Middle frontal gyrus (tissue), 1 donor: ENCODE measurements around the gene NOP9.
A peak's percentile ranks its signal among the peaks of the same experiment; 100 is the strongest.

Experiments
- DNase-seq: peaks from one replicate; pipeline ENCODE4 v3.0.0-alpha.2; 2015; ENCODE audit warnings: low spot score; ENCODE audit errors: extremely low spot score

NOP9 gene

GRCh38 chr14:24262821-24263733 is 36.6 kb upstream of the NOP9 start, which contains the start of gene TGM1:
Gene TGM1 (minus strand): TSS chr14:24263177. CDS start chr14:24262352, 825 bp downstream.
- DNase-seq: no peak

GRCh38 chr14:24263848-24264247 is 35.8 kb upstream of the NOP9 start:
- DNase-seq: no peak

DNA sequence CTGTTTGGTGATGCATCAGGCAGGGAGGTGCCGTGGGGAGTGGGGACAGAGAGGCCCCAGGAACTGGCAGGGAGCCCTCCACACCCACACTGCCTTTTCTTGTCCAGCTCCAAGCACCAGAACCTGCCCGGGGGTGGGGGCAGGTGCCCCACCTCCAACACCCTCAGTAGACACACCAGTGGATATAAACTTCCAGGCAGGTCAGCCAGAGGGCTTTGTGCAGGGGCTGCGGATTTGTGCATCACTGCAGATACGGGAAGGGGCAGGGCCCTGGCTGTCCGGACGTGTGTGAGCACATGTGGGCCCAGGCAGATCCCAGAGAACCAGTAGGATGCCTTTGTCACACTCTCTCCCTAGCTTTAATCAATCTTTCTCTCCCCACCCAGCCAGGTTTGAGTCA is 35.4 kb upstream of the NOP9 start:
- no peak for DNase-seq

DNA sequence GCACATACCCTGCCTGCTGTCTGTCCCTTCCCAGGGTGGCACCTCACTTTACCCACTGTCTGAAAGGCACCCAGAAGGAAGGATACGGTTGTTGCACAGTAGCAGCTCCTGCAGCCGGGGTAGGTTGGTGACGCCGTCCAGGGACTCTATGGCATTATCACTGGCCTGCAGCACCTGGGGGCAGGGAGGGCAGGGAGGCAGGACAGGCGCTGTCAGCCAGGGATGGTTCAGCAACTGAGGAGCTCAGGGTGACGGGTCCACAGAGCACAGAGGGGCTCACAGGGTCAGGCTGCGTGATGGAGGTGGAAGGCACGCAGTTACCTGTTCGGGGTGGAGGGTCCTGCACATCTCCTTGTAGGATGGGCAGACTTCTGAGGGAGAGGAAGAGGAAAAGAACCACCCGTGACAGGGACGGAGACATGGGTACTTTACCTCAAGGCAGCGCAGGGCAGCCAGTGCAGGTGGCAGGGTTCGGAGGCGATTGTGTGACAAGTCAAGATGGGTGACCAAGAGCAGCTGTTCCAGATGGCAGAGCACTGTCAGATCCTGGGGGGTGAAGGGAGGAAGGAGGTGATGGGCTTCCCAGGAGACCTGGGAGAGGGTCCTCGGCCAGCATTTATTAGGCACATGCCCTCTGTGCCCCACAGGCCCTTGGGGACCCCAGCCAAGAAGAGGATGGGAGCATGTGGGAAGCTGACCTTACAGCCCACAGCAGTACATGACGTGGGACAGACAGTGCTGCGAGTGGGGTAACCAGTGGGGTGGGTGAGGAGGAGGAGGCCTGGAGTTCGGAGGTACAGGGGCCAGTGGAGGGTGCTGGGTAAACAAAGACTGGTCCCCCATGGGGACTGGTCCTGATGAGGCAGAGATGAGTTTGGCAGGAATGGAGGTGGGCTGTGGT is 33.1 kb upstream of the NOP9 start:
- no peak for DNase-seq

GRCh38 chr14:24267516-24267915 is 32.1 kb upstream of the NOP9 start:
- no peak for DNase-seq

DNA sequence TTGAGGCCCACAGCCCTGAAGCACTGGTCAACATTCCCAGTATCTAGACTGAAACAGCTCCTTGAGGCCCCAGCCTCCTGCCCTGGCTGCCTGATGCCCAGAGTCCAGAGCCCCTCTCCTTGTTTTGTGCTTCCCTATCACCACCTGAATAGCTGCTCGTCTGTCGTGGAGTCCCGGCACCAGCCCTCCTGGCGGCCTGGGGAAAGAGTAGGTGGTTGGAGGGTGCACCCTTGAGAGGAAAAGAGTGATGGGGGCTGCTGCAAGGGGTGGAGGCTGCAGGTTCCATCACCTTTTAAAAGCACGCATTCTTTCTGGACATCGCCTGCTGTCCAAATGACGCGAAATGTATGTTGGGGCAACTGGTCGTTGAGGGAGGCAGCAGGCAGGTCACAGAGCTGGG is 31.4 kb upstream of the NOP9 start:
- DNase-seq: no peak

DNA sequence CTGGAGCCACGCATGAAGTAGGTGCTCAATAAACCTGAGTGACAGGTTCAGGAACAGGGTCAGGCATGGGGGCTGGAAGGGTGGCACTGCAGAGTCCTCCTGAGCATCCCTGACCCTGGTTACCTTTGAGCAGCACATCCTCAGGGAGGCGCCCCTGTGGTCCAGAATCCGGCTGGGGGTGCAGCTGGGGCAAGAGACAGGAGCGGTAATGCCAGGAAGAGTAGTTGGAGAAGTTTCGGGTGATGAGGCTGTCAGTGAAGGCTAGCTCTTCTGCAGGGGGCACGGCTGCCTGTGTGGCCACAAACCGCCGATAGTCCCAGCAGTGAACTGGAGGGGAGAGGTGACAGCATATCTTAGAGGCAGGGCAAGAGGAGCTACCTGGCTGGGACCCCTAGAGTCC is 30.3 kb upstream of the NOP9 start:
- no peak for DNase-seq

GRCh38 chr14:24269910-24270536 is 29.6 kb upstream of the NOP9 start:
- DNase-seq: no peak

DNA sequence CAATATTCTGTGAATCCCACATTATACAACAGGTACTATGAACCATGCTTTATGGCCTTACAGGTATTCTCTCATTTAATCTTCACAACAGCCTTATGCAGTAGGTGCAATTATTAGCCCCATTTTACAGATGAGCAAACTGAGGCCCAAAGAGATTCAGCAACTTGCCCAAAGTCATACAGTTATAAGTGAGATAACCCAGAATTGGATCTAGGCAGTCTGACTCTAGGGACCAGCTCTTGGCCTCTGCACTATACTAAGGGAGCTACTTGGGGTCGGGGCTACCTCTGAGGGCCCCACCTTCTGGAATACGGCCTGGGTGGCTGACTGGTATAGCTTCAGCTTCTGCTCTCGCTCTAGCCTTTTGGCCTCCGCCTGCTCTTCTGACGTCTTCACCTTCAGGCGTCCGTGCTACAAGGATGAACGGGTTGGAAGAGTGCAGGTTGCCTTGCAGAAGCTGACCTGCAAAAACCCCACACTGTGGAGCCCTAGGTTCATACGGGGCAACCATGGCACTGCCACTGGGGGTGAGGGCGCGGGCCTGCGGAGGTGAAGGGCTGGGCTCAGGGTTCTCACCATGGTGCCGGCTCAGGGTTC is 29.0 kb upstream of the NOP9 start:
- no peak for DNase-seq

DNA sequence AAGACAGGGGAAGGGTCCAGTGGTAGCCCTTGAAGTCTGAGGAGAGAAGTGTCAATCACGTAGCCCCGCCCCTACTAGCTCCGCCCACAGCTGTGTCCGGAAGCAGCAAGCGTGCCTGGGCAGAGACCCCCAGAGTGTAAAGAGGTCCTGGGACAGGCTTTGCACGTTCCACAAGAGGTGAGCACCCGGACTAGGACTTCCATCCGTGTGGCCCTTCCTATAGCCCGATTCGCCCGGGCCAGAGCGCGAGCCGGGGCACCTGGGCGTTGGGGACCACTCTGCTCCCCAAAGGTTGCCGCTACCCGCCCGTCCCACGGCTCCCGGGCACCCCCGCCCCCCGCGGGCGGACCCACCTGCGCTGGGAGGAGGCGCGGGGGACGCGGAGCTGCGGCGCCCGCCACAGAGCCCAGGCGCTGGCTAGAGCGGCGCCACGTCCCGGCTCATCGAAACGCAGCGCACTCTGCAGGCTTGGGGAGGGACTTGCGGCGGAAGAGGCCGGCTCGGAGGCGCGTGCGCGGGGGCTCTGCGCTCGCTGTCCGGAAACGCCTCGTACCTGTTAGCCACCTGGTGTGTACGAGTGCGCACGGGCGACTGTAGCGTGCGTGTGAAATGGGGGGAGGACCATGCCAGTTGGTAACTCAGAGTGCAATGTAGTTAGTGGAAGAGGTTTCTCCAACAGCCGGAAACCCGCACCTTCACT is 28.4 kb upstream of the NOP9 start, which contains the start of gene RABGGTA:
Gene RABGGTA, minus strand, starts transcription at position 464 of the 700 bp plus-strand sequence. CDS start 482 bp downstream, outside the sequence.
- DNase-seq: peak; percentile 76

GRCh38 chr14:24271834-24272263 is 27.8 kb upstream of the NOP9 start:
- DNase-seq: no peak

- no peak for DNase-seq
Observed at GRCh38 chr14:24272467-24272866, 27.2 kb upstream of the NOP9 start.

DNA sequence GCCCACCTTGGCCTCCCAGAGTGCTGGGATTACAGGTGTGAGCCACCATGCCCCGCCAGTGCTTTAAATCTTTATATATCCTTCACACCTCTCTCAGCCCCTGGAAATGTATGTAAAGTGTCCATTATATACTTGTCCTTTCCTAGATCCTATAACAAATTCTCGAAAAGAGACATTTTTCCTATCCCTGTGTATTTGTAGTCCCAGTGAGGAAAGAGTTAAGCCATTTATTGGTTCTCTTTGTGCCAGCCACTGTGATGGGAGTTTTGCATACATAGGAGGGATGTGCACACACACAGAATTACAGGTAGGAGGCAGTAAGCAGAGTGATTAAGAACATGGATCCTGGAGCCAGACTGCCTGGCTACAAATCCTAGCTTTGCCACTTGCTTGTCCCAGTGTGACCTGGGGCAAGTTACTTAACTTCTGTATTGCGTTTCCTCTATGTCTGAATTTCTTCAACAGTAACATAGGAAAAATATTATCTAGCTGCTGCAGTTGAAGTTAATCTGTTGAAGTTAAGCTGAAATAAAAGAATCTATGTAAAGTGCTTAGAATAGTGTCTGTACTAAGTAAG is 26.1 kb upstream of the NOP9 start:
- no peak for DNase-seq

DNA sequence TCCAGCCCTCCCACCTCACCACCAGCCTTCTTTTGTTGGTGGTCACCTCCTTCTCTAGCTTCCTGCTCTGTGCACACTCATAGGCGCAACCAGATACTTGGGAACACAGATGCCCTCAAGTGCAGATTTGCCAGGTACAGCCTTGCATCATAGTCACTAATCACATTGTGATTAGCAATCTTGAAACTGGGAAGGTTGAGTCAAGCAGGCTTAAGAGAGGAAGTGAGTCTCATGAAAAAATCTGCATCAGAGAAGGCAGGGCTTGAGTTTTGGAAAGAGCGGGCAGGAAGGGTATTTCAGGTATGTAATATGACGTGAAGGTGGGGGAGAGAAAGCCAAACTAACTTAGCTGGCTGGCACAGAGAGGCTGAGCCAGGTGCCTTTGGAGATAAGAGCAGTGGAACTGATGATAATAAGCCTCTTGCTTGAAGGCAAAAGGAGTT is 25.5 kb upstream of the NOP9 start:
- DNase-seq: no peak

GRCh38 chr14:24277071-24277470 is 22.6 kb upstream of the NOP9 start:
- DNase-seq: no peak

DNA sequence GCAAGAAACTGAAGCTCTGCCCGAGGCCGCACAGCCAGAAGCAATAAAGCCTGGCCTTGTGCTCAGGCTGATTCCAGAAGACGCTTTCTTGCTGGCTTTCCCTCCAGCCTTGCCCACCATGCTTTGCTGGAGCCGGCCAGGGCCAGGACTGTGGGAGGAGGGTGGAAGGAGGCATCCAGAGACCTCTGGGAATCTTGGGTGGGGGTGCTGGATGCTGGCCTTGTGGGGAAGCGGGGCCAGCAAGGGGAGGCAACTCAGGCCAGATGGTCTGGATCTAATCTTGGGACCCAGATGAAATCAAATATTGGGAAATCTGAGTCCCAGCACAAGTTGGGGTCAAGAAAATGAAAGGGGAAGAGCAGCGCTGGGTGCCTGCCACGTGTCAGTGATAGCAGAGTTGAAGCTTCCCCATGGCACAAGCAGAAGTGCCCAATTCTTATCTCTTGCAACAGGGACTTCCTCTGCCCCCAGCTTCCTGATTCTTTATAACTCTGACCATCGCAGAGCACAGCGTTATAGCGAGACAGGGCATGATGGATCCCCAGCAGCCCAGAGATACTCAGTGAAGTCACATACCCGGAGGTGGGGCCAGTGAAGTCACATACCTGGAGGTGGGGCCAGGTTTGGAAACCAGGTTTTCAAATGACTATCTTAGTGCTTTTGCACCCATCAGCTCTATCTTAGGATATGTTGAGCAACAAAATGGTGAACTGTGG is 21.9 kb upstream of the NOP9 start:
- no peak for DNase-seq

DNA sequence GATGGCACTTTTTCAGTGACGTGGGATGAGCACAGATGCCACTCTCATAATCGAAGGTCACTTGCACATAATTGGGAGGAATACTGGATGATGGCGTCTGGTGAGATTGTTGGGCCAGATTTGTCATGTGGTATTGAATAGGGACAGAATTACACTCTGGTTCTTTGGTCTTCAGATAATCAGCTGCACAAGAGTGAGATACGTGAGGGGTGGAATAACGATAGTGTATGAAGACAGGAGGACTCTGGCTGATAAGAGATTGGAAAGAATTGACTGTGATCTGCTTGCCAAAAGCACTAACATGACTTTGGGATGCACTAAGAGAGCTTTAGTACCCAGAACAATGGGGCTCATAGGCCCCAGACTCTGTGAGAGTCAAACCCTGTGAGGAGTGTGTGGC is 21.2 kb upstream of the NOP9 start:
- no peak for DNase-seq

- no peak for DNase-seq
Observed at GRCh38 chr14:24279301-24280186, 20.1 kb upstream of the NOP9 start.
